Fibroblast of skin of right biceps (primary cell): Measurements from ENCODE around the gene ARHGEF19.
"Not testable (repeated sequence)": the region's sequence is repeated elsewhere in the genome, so short reads cannot be mapped to it uniquely, and the experiment has no call there.

Experiments
- DNase-seq: peaks from one replicate; pipeline ENCODE4 v3.0.0-alpha.2; 2013

ARHGEF19 gene

GRCh38 chr1:16243936-16244649, 31.6 kb upstream of the ARHGEF19 start:
- peak; percentile 74 for DNase-seq

GRCh38 chr1:16243215-16243610, 30.8 kb upstream of the ARHGEF19 start:
- no peak for DNase-seq

- no peak for DNase-seq
Measured at GRCh38 chr1:16242556-16243214, 30.2 kb upstream of the ARHGEF19 start.

GRCh38 chr1:16241221-16241708, 28.8 kb upstream of the ARHGEF19 start:
- no peak for DNase-seq

- no peak for DNase-seq
Measured at GRCh38 chr1:16239972-16240491, 27.6 kb upstream of the ARHGEF19 start.

GRCh38 chr1:16237343-16237830, 24.9 kb upstream of the ARHGEF19 start:
- no peak for DNase-seq

- peak; percentile 90 for DNase-seq
Measured at GRCh38 chr1:16236511-16237342, 24.3 kb upstream of the ARHGEF19 start, which contains the start of gene CPLANE2. Gene CPLANE2 (minus strand): TSS chr1:16237183. CDS start chr1:16236742, 441 bp downstream.

GRCh38 chr1:16235944-16236510, 23.6 kb upstream of the ARHGEF19 start:
- no peak for DNase-seq

GRCh38 chr1:16235347-16235746, 22.9 kb upstream of the ARHGEF19 start:
- no peak for DNase-seq

- DNase-seq: no peak
Measured at GRCh38 chr1:16233431-16233830, 21.0 kb upstream of the ARHGEF19 start.

- no peak for DNase-seq
Measured at GRCh38 chr1:16232316-16232710, 19.9 kb upstream of the ARHGEF19 start.

- no peak for DNase-seq
Measured at GRCh38 chr1:16231331-16232315, 19.2 kb upstream of the ARHGEF19 start.

- no peak for DNase-seq
Measured at GRCh38 chr1:16230744-16231143, 18.3 kb upstream of the ARHGEF19 start.

- DNase-seq: no peak
Measured at GRCh38 chr1:16229976-16230740, 17.7 kb upstream of the ARHGEF19 start.

GRCh38 chr1:16226490-16227179, 14.2 kb upstream of the ARHGEF19 start:
- no peak for DNase-seq

GRCh38 chr1:16226129-16226489, 13.7 kb upstream of the ARHGEF19 start:
- no peak for DNase-seq

GRCh38 chr1:16224472-16224871, 12.0 kb upstream of the ARHGEF19 start:
- DNase-seq: no peak

- DNase-seq: not testable (repeated sequence)
Measured at GRCh38 chr1:16222716-16223115, 10.3 kb upstream of the ARHGEF19 start.

GRCh38 chr1:16221499-16221898, 9.0 kb upstream of the ARHGEF19 start:
- no peak for DNase-seq

- DNase-seq: no peak
Measured at GRCh38 chr1:16219968-16220500, 7.6 kb upstream of the ARHGEF19 start.
